ENCODE data around the gene DLEU7. TPM values are rescaled to one million over a fixed set of nuclear protein-coding genes. Genes with fewer than 3 reads are reported as not detected.

The DLEU7 gene
- total and polyA plus RNA-seq, 4 donors = 0.49 to 2.5 (median 0.73) TPM

DNA sequence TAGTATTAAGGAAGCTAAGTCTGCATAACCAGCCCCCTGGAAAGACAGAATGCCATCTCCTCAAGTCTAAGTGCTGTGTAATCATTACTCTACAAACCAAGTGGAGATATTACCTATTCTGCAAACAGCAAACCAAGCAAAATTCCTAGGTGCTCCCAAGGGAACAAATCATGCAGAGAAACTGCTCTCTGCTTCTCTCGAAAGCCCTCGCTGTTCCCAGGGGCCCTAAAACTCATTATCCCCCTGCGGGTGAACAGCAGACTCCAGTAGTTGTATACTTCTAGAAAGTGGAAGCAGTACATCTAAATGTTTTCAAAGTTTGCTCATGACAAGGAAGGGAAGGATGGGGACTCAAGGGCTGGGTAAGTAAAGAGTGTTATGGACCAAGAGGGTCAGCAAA is 3.2 kb downstream of the DLEU7 start:
- ATAC-seq (ENCODE audit: insufficient read depth, low FRiP score) (no peak), DNase-seq (no peak)
- Histone ChIP-seq H3K9ac (ENCODE audit: insufficient read depth in 1 of 2, low read length in 2 of 2) (no peak overlapping the region), H3K4me3 (no peak overlapping the region), H3K27ac (ENCODE audit: low read depth in 1 of 2, low read length in 1 of 2) (no peak overlapping the region), H3K36me3 (ENCODE audit: control insufficient read depth in 4 of 4, insufficient read depth in 4 of 4, low read length in 4 of 4) (no peaks in the 10 kb centered on the region), H3K9me3 (ENCODE audit: control insufficient read depth in 4 of 4, insufficient read depth in 3 of 4, low read length in 3 of 4) (peaks cover 0 to 4% (median 0%) of the 10 kb centered on the region in 4 donors), H3K4me1 (ENCODE audit: control insufficient read depth in 5 of 5, insufficient read depth in 5 of 5, low read length in 5 of 5) (peaks cover 0 to 13% (median 0%) of the 10 kb centered on the region in 5 donors), H3K27me3 (ENCODE audit: control insufficient read depth in 3 of 3, insufficient read depth in 3 of 3, low read length in 2 of 3) (peaks cover 0 to 7% (median 4%) of the 10 kb centered on the region in 3 donors)
- TF ChIP-seq CTCF (IDR thresholded peaks at IDR 0.05; ENCODE audit: control extremely low read depth, extremely low read depth) = no peak
- WGBS, 2 donors = 89 to 96% methylated on average over 3 of the region's 3 CpGs

- 93 to 98% methylated on average over 4 of the region's 4 CpGs for WGBS, 2 donors
- Histone ChIP-seq H3K36me3 (ENCODE audit: control insufficient read depth in 4 of 4, insufficient read depth in 4 of 4, low read length in 4 of 4) (no peaks in the 10 kb centered on the region), H3K9me3 (ENCODE audit: control insufficient read depth in 4 of 4, insufficient read depth in 3 of 4, low read length in 3 of 4) (peaks cover 0 to 4% (median 0%) of the 10 kb centered on the region in 4 donors), H3K9ac (ENCODE audit: insufficient read depth in 1 of 2, low read length in 2 of 2) (no peak overlapping the region), H3K27ac (ENCODE audit: low read depth in 1 of 2, low read length in 1 of 2) (no peak overlapping the region), H3K27me3 (ENCODE audit: control insufficient read depth in 3 of 3, insufficient read depth in 3 of 3, low read length in 2 of 3) (peaks cover 0 to 7% (median 4%) of the 10 kb centered on the region in 3 donors), H3K4me1 (ENCODE audit: control insufficient read depth in 5 of 5, insufficient read depth in 5 of 5, low read length in 5 of 5) (peaks cover 0 to 13% (median 0%) of the 10 kb centered on the region in 5 donors), H3K4me3 (no peak overlapping the region)
- ATAC-seq (ENCODE audit: insufficient read depth, low FRiP score) = no peak
- no peak for TF ChIP-seq CTCF (IDR thresholded peaks at IDR 0.05; ENCODE audit: control extremely low read depth, extremely low read depth)
- no peak for DNase-seq
Measured at GRCh38 chr13:50839828-50840227, 3.7 kb downstream of the DLEU7 start.

- WGBS, 2 donors = 91 to 93% methylated on average over 8 of the region's 8 CpGs
Measured at GRCh38 chr13:50838701-50839100, 4.8 kb downstream of the DLEU7 start.

More at GRCh38 chr13:50838701-50839100, 4.8 kb downstream of the DLEU7 start:
- no peak for TF ChIP-seq CTCF (IDR thresholded peaks at IDR 0.05; ENCODE audit: control extremely low read depth, extremely low read depth)
- H3K4me3 ChIP-seq = no peak overlapping the region
- DNase-seq (no peak), ATAC-seq (ENCODE audit: insufficient read depth, low FRiP score) (no peak)
- peaks cover 0 to 4% (median 0%) of the 10 kb centered on the region in 4 donors for H3K9me3 ChIP-seq (ENCODE audit: control insufficient read depth in 4 of 4, insufficient read depth in 3 of 4, low read length in 3 of 4)
- peaks cover 0 to 7% (median 4%) of the 10 kb centered on the region in 3 donors for H3K27me3 ChIP-seq (ENCODE audit: control insufficient read depth in 3 of 3, insufficient read depth in 3 of 3, low read length in 2 of 3)
- peaks cover 0 to 11% (median 0%) of the 10 kb centered on the region in 5 donors for H3K4me1 ChIP-seq (ENCODE audit: control insufficient read depth in 5 of 5, insufficient read depth in 5 of 5, low read length in 5 of 5)
- no peak overlapping the region for H3K27ac ChIP-seq (ENCODE audit: low read depth in 1 of 2, low read length in 1 of 2)
- H3K36me3 ChIP-seq (ENCODE audit: control insufficient read depth in 4 of 4, insufficient read depth in 4 of 4, low read length in 4 of 4) = no peaks in the 10 kb centered on the region
- no peak overlapping the region for H3K9ac ChIP-seq (ENCODE audit: insufficient read depth in 1 of 2, low read length in 2 of 2)
